ENCODE data around the gene OR2V2.
"Not testable (repeated sequence)": the region's sequence is repeated elsewhere in the genome, so short reads cannot be mapped to it uniquely, and the experiment has no call there.

Gene OR2V2

GRCh38 chr5:181170996-181171395, 23.6 kb downstream of the OR2V2 start:
- DNase-seq = no peak

- no peak for DNase-seq
These were observed 24.4 kb downstream of the OR2V2 start for GRCh38 chr5:181171782-181172181.

- DNase-seq = no peak
These were observed 25.6 kb downstream of the OR2V2 start for GRCh38 chr5:181173027-181173419.

- no peak for DNase-seq
These were observed 26.3 kb downstream of the OR2V2 start for GRCh38 chr5:181173420-181174342.

- DNase-seq = no peak
These were observed 29.0 kb downstream of the OR2V2 start for GRCh38 chr5:181176254-181176952.

GRCh38 chr5:181177559-181177958, 30.2 kb downstream of the OR2V2 start:
- not testable (repeated sequence) for DNase-seq

GRCh38 chr5:181181650-181182565, 34.5 kb downstream of the OR2V2 start:
- DNase-seq = peak; percentile 69

- no peak for DNase-seq
These were observed 35.3 kb downstream of the OR2V2 start for GRCh38 chr5:181182651-181183050.

GRCh38 chr5:181184845-181185216, 37.4 kb downstream of the OR2V2 start:
- DNase-seq = no peak

- DNase-seq = no peak
These were observed 38.2 kb downstream of the OR2V2 start for GRCh38 chr5:181185560-181185959.

GRCh38 chr5:181186022-181186421, 38.6 kb downstream of the OR2V2 start:
- no peak for DNase-seq

GRCh38 chr5:181186986-181187499, 39.7 kb downstream of the OR2V2 start:
- no peak for DNase-seq

GRCh38 chr5:181187500-181188213, 40.3 kb downstream of the OR2V2 start:
- DNase-seq = peak; percentile 88

GRCh38 chr5:181188700-181189362, 41.4 kb downstream of the OR2V2 start:
- peak; percentile 91 for DNase-seq

- peak; percentile 64 for DNase-seq
These were observed 42.1 kb downstream of the OR2V2 start for GRCh38 chr5:181189363-181189961.

- DNase-seq = no peak
These were observed 42.8 kb downstream of the OR2V2 start for GRCh38 chr5:181189962-181190710.

- DNase-seq = no peak
These were observed 43.5 kb downstream of the OR2V2 start for GRCh38 chr5:181190711-181191525.

- DNase-seq = peak; percentile 100
These were observed 44.3 kb downstream of the OR2V2 start for GRCh38 chr5:181191526-181192336.

All from right forelimb (tissue), 1 donor.